IPS DF 6.9 (cell line): Measurements from ENCODE around the gene SPATA31D1.

Source experiments
- DNase-seq: peaks from one replicate; pipeline ENCODE4 v3.0.0-alpha.2; 2013; ENCODE audit warnings: low read depth, low spot score
- H3K27ac ChIP-seq: one replicate; pipeline ENCODE4 v1.5.1; 2013; ENCODE audit warnings: low read length, control low read depth
- H3K27me3 ChIP-seq: 2 replicates; pipeline ENCODE4 v1.6.1; 2013; ENCODE audit warnings: mild to moderate bottlenecking, low read length; ENCODE audit not compliant: control insufficient read depth, insufficient read depth
- H3K36me3 ChIP-seq: 2 replicates; pipeline ENCODE4 v1.6.1; 2013; ENCODE audit warnings: low read length; ENCODE audit not compliant: control insufficient read depth, insufficient read depth
- H3K4me1 ChIP-seq: 2 replicates; pipeline ENCODE4 v1.6.1; 2013; ENCODE audit warnings: low read length; ENCODE audit not compliant: control insufficient read depth, insufficient read depth
- H3K4me3 ChIP-seq: 2 replicates; pipeline ENCODE4 v1.5.1; 2013; ENCODE audit warnings: mild to moderate bottlenecking, low read length
- H3K9me3 ChIP-seq: 2 replicates; pipeline ENCODE4 v1.6.1; 2013; ENCODE audit warnings: low read length, inconsistent platforms; ENCODE audit not compliant: control insufficient read depth, insufficient read depth
- WGBS: extraction: QIAGEN DNeasy Blood & Tissue Kit; methylation state at CpG from one replicate; pipeline ENCODE4 v1.1.7; 2013; ENCODE audit warnings: mixed read lengths, missing lambda C conversion rate; ENCODE audit not compliant: insufficient read length, insufficient coverage; 5-methylcytosine and 5-hydroxymethylcytosine counted together

Gene SPATA31D1

GRCh38 chr9:81979196-81979595 lies 9.4 kb upstream of the SPATA31D1 start:
- WGBS, result no CpG with 5 or more reads among the region's 2 CpGs
- no peak for DNase-seq
- no peaks in the 10 kb centered on the region for H3K4me1 ChIP-seq
- no peaks in the 10 kb centered on the region for H3K9me3 ChIP-seq
- H3K27me3 ChIP-seq, result no peaks in the 10 kb centered on the region
- no peaks in the 10 kb centered on the region for H3K36me3 ChIP-seq
- no peak overlapping the region for H3K27ac ChIP-seq
- H3K4me3 ChIP-seq, result no peak overlapping the region

DNA sequence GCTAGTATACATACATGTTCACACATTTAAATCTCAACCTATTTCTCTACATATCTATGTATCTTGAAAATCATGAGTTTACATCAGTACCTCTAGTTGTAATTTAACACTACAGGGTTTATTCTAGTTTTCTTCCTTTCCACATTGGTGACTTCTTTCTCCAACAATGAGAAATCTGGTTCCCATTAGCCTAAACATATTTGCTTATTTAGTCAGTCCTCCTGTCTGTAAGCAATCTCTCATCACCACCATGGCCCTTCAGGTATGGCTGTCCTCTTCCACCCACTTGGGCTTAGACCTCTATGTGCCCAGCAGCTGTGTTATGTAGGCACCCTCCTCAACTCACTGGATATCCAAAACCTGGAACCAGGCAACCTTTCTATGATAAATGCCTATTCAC lies 8.0 kb upstream of the SPATA31D1 start:
- no peaks in the 10 kb centered on the region for H3K9me3 ChIP-seq
- H3K27ac ChIP-seq, result no peak overlapping the region
- H3K4me1 ChIP-seq, result no peaks in the 10 kb centered on the region
- H3K27me3 ChIP-seq, result no peaks in the 10 kb centered on the region
- H3K4me3 ChIP-seq, result no peak overlapping the region
- H3K36me3 ChIP-seq, result no peaks in the 10 kb centered on the region
- no peak for DNase-seq

GRCh38 chr9:81981883-81982282 lies 6.7 kb upstream of the SPATA31D1 start:
- Histone ChIP-seq H3K4me3 (no peak overlapping the region), H3K4me1 (no peaks in the 10 kb centered on the region), H3K9me3 (no peaks in the 10 kb centered on the region), H3K36me3 (no peaks in the 10 kb centered on the region), H3K27me3 (no peaks in the 10 kb centered on the region), H3K27ac (no peak overlapping the region)
- DNase-seq, result no peak
- no CpG with 5 or more reads among the region's 4 CpGs for WGBS

GRCh38 chr9:81984928-81985327 lies 3.6 kb upstream of the SPATA31D1 start:
- Histone ChIP-seq H3K4me1 (no peaks in the 10 kb centered on the region), H3K36me3 (no peaks in the 10 kb centered on the region), H3K27ac (no peak overlapping the region), H3K9me3 (no peaks in the 10 kb centered on the region), H3K4me3 (no peak overlapping the region), H3K27me3 (no peaks in the 10 kb centered on the region)
- no CpG with 5 or more reads among the region's 6 CpGs for WGBS
- no peak for DNase-seq

GRCh38 chr9:81986051-81986450 lies 2.5 kb upstream of the SPATA31D1 start:
- Histone ChIP-seq H3K9me3 (no peaks in the 10 kb centered on the region), H3K4me3 (no peak overlapping the region), H3K4me1 (no peaks in the 10 kb centered on the region), H3K36me3 (no peaks in the 10 kb centered on the region), H3K27ac (no peak overlapping the region), H3K27me3 (no peaks in the 10 kb centered on the region)
- no peak for DNase-seq
- WGBS, result no CpG with 5 or more reads among the region's 1 CpG

DNA sequence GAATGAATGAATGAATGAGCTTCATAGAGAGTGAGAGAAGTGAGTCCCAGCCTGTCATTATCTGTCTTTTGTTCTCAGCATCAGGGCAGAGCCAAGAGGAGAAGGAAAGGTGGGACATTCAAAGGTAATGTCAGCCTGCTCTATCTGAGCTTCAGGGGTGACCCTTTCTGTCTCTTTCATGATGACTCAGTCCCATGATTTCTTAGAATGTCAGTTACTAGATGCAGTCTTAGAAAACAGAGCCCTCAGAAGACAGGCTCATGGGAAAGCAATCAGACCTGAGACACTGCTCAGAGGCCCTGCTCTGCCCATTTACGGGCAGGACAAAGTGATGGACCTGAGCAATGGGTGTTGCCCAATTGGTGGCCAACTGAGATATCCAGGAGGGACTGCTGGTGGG lies 1.1 kb downstream of the SPATA31D1 start:
- no peak for DNase-seq
- H3K9me3 ChIP-seq, result no peaks in the 10 kb centered on the region
- H3K4me1 ChIP-seq, result no peaks in the 10 kb centered on the region
- H3K36me3 ChIP-seq, result no peaks in the 10 kb centered on the region
- H3K27ac ChIP-seq, result no peak overlapping the region
- H3K4me3 ChIP-seq, result no peak overlapping the region
- no peaks in the 10 kb centered on the region for H3K27me3 ChIP-seq
- WGBS, result no CpG with 5 or more reads among the region's 1 CpG

DNA sequence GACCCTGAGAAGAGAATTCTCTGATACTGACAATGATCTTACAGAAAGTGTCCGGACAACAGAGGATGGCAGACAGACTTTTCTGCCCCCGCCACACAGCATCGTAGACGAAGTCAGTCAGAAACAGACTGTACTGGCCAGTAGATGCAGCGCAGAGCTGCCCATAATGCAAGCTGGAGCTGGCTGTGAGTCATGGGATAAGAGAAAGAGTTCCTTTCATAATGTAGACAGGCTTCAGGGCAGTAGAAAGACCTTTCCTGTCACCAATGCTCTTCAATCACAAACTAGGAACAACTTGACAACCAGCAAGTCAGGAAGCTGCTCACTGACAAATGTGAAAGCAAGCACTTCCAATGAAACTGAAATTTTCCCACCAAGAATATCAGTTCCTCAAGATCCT lies 5.1 kb downstream of the SPATA31D1 start:
- H3K4me3 ChIP-seq, result no peak overlapping the region
- no CpG with 5 or more reads among the region's 5 CpGs for WGBS
- no peak for DNase-seq

GRCh38 chr9:81999806-82000205 lies 11.2 kb downstream of the SPATA31D1 start:
- Histone ChIP-seq H3K9me3 (no peaks in the 10 kb centered on the region), H3K4me3 (no peak overlapping the region), H3K4me1 (no peaks in the 10 kb centered on the region), H3K27me3 (no peaks in the 10 kb centered on the region), H3K27ac (no peak overlapping the region), H3K36me3 (no peaks in the 10 kb centered on the region)
- no peak for DNase-seq

More for the DNA sequence above, 5.1 kb downstream of the SPATA31D1 start:
- Histone ChIP-seq H3K27ac (no peak overlapping the region), H3K36me3 (no peaks in the 10 kb centered on the region), H3K9me3 (no peaks in the 10 kb centered on the region), H3K4me1 (no peaks in the 10 kb centered on the region), H3K27me3 (no peaks in the 10 kb centered on the region)

- no peaks in the 10 kb centered on the region for H3K9me3 ChIP-seq
- no peaks in the 10 kb centered on the region for H3K27me3 ChIP-seq
- no peak for DNase-seq
- H3K4me1 ChIP-seq, result no peaks in the 10 kb centered on the region
- WGBS, result no CpG with 5 or more reads among the region's 1 CpG
- H3K27ac ChIP-seq, result no peak overlapping the region
- no peaks in the 10 kb centered on the region for H3K36me3 ChIP-seq
- no peak overlapping the region for H3K4me3 ChIP-seq
Measured at GRCh38 chr9:82010711-82011110, 22.1 kb downstream of the SPATA31D1 start.

GRCh38 chr9:82011133-82011532 lies 22.6 kb downstream of the SPATA31D1 start:
- no peak for DNase-seq
- H3K4me3 ChIP-seq, result no peak overlapping the region
- no CpG with 5 or more reads among the region's 3 CpGs for WGBS
- no peaks in the 10 kb centered on the region for H3K36me3 ChIP-seq
- H3K4me1 ChIP-seq, result no peaks in the 10 kb centered on the region
- no peaks in the 10 kb centered on the region for H3K27me3 ChIP-seq
- no peaks in the 10 kb centered on the region for H3K9me3 ChIP-seq
- H3K27ac ChIP-seq, result no peak overlapping the region

DNA sequence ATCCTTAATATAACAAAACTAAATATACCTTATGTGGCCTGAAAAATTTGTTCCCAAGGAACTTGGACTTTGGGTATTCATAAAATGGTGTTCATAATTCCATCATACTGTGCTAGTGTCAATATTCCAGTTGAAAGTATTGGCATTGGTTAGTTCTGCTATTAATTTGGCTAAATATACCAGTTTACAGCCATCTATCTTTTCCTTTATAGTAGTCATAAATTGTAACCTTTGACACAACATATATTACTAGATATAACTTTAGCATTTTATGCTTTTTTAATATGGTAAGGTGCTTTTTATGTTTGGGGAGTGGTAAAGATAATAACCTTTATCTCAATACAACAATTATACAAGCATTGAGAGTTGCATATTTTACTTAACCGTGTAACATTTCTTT lies 23.7 kb downstream of the SPATA31D1 start:
- H3K27me3 ChIP-seq, result no peaks in the 10 kb centered on the region
- no peak for DNase-seq
- no peaks in the 10 kb centered on the region for H3K9me3 ChIP-seq
- no peak overlapping the region for H3K27ac ChIP-seq
- H3K4me3 ChIP-seq, result no peak overlapping the region
- WGBS, result no CpG with 5 or more reads among the region's 1 CpG
- H3K36me3 ChIP-seq, result no peaks in the 10 kb centered on the region
- H3K4me1 ChIP-seq, result no peaks in the 10 kb centered on the region
